CD14-positive monocyte (primary cell): Measurements from ENCODE around the gene GRM8. TPM values are rescaled to one million over a fixed set of nuclear protein-coding genes. Genes with fewer than 3 reads are reported as not detected.

ENCODE experiments used
- DNase-seq, 3 donors: peaks; one replicate each; pipeline ENCODE4 v3.0.0-alpha.2; 2011 to 2022
- H2AFZ ChIP-seq: 2 replicates; pipeline ENCODE4 v1.6.0; 2012; ENCODE audit warnings: mild to moderate bottlenecking, low read depth, low read length, inconsistent platforms; ENCODE audit not compliant: insufficient read depth, poor library complexity, severe bottlenecking
- H3K27ac ChIP-seq, 2 donors: 1 replicate in 1 of 2; 2 replicates in 1 of 2; pipeline ENCODE4 v1.5.1; 2012 to 2013; ENCODE audit warnings: low read length in 2 of 2, control low read depth in 1 of 2, inconsistent platforms in 1 of 2, low read depth in 1 of 2, mild to moderate bottlenecking in 1 of 2
- H3K27me3 ChIP-seq, 2 donors: one replicate each; pipeline versions ENCODE4 v1.6.0 to v1.6.1; 2011 to 2013; ENCODE audit warnings: low read length in 2 of 2; ENCODE audit not compliant: control insufficient read depth in 2 of 2, insufficient read depth in 2 of 2
- H3K36me3 ChIP-seq, 2 donors: replicated peaks in 1 of 2; 1 replicate in 1 of 2; 2 replicates in 1 of 2; pipeline versions ENCODE4 v1.5.1 to v1.6.1; 2012 to 2013; ENCODE audit warnings: low read length in 2 of 2, control low read depth in 1 of 2, inconsistent platforms in 1 of 2, mild to moderate bottlenecking in 1 of 2; ENCODE audit not compliant: insufficient read depth in 2 of 2, control insufficient read depth in 1 of 2
- H3K4me1 ChIP-seq, 2 donors: 1 replicate in 1 of 2; 2 replicates in 1 of 2; pipeline versions ENCODE4 v1.5.1 to v1.6.1; 2012 to 2013; ENCODE audit warnings: low read length in 2 of 2, control low read depth in 1 of 2, inconsistent platforms in 1 of 2, mild to moderate bottlenecking in 1 of 2, moderate library complexity in 1 of 2; ENCODE audit not compliant: insufficient read depth in 2 of 2, control insufficient read depth in 1 of 2
- H3K4me2 ChIP-seq: replicated peaks from 2 replicates; pipeline ENCODE3; 2012; ENCODE audit warnings: low read length, moderate library complexity, mild to moderate bottlenecking; ENCODE audit not compliant: poor library complexity, severe bottlenecking; ENCODE audit errors: extremely low read depth
- H3K4me3 ChIP-seq, 3 experiments: fragments of 200-600 bp in 1 of 3; sonication (generic) in 1 of 3; replicated peaks in 1 of 3; 1 replicate in 2 of 3; 2 replicates in 1 of 3; pipeline ENCODE4 v1.5.1; 2011 to 2013; ENCODE audit warnings: low read length in 3 of 3, mild to moderate bottlenecking in 3 of 3, control low read depth in 2 of 3, low read depth in 2 of 3, inconsistent platforms in 1 of 3, moderate library complexity in 1 of 3
- H3K79me2 ChIP-seq: 2 replicates; pipeline ENCODE4 v1.6.0; 2012; ENCODE audit warnings: mild to moderate bottlenecking, control low read depth, inconsistent platforms, low read length, moderate library complexity; ENCODE audit not compliant: insufficient read depth
- H3K9ac ChIP-seq: 2 replicates; pipeline ENCODE4 v1.6.0; 2017; ENCODE audit warnings: low read length, mild to moderate bottlenecking; ENCODE audit not compliant: insufficient read depth, poor library complexity, severe bottlenecking
- H3K9me3 ChIP-seq, 2 donors: replicated peaks in 1 of 2; 1 replicate in 1 of 2; 2 replicates in 1 of 2; pipeline versions ENCODE4 v1.5.1 to v1.6.1; 2012 to 2013; ENCODE audit warnings: low read length in 2 of 2, control low read depth in 1 of 2; ENCODE audit not compliant: control insufficient read depth in 1 of 2, insufficient read depth in 1 of 2
- H4K20me1 ChIP-seq: 2 replicates; pipeline ENCODE4 v1.6.0; 2012; ENCODE audit warnings: mild to moderate bottlenecking, low read length, control low read depth, moderate library complexity; ENCODE audit not compliant: insufficient read depth
- H3K27ac Mint-ChIP-seq, 7 donors: one replicate each; pipeline ENCODE4 v1.8.0; 2020; ENCODE audit warnings: mild to moderate bottlenecking in 7 of 7, mixed read lengths in 7 of 7, moderate library complexity in 6 of 7, inconsistent platforms in 2 of 7
- H3K27me3 Mint-ChIP-seq, 3 donors: one replicate each; pipeline ENCODE4 v1.8.0; 2021 to 2022; ENCODE audit warnings: low read depth in 3 of 3, mild to moderate bottlenecking in 3 of 3, mixed read lengths in 3 of 3, moderate library complexity in 3 of 3, inconsistent platforms in 1 of 3
- H3K36me3 Mint-ChIP-seq, 2 donors: one replicate each; pipeline ENCODE4 v1.8.0; 2020; ENCODE audit warnings: mixed read lengths in 2 of 2, inconsistent platforms in 1 of 2, mild to moderate bottlenecking in 1 of 2
- H3K4me1 Mint-ChIP-seq: one replicate; pipeline ENCODE4 v1.8.0; 2020; ENCODE audit warnings: mild to moderate bottlenecking, mixed read lengths
- H3K4me3 Mint-ChIP-seq, 2 donors: one replicate each; pipeline ENCODE4 v1.8.0; 2020; ENCODE audit warnings: mild to moderate bottlenecking in 2 of 2, mixed read lengths in 2 of 2, moderate library complexity in 1 of 2
- H3K9me3 Mint-ChIP-seq, 7 donors: one replicate each; pipeline ENCODE4 v1.8.0; 2020 to 2022; ENCODE audit warnings: mixed read lengths in 7 of 7, mild to moderate bottlenecking in 6 of 7, moderate library complexity in 6 of 7, inconsistent platforms in 2 of 7
- WGBS: methylation state at CpG from one replicate; pipeline ENCODE4 v1.1.5; 2013; ENCODE audit warnings: missing lambda C conversion rate; ENCODE audit not compliant: insufficient coverage; 5-methylcytosine and 5-hydroxymethylcytosine counted together
- intact Hi-C, 2 donors: fragments of 100-400 bp; cut with micrococcal nuclease; formaldehyde crosslinking; loops; one replicate each; pipeline versions ENCODE4 v1.15.0 to v1.15.1; 2023
- polyA plus RNA-seq, 3 donors: library from polyadenylated mRNA; depleted of rRNA in 1 of 3; unstranded in 2 of 3; stranded (reverse) in 1 of 3; fragments of 300-500 nt in 2 of 3; fragments of >200 nt in 1 of 3; fragmentation: Illumina TruSeq in 2 of 3; gene quantifications; 1 replicate in 2 of 3; 2 replicates in 1 of 3; pipeline ENCODE4 v1.2.3, GENCODE V29; 2012 to 2021
- TF ChIP-seq, protein P1 (sequence below): fragments of 200-600 bp; IDR thresholded peaks from one replicate; pipeline ENCODE4 v1.8.0; 2022; ENCODE audit warnings: antibody characterized with exemption, mild to moderate bottlenecking

The GRM8 gene
- polyA plus RNA-seq, 3 donors, result not detected

DNA sequence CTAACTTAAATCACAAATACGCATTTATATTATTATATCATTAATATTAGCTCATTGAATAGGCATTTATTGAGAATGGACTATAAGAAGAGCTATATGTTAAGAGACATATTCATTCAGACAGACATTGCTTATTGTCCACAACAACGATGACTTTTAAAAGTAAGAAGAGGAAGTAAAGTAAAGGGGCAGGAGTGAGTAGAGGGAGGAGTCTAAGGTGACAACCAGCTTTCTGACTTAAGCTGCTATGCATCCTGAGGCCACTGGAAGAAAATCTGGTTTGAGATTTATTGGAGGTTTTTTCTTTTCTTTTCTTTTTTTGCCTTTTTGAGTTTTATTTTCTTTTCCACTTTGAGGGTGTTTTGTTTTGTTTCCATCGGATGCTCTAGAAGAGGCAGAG lies 723.5 kb downstream of the GRM8 start:
- H3K79me2 ChIP-seq, result no peaks in the 10 kb centered on the region
- H4K20me1 ChIP-seq, result no peaks in the 10 kb centered on the region
- H3K4me1 ChIP-seq, result no peaks in the 10 kb centered on the region
- no peaks in the 10 kb centered on the region for H3K27me3 ChIP-seq
- H3K27ac Mint-ChIP-seq, result no peak overlapping the region
- H3K4me3 Mint-ChIP-seq, result no peak overlapping the region
- peaks cover 0 to 4% (median 0%) of the 10 kb centered on the region in 3 donors for H3K27me3 Mint-ChIP-seq
- no peak for DNase-seq
- TF ChIP-seq, protein P1, sequence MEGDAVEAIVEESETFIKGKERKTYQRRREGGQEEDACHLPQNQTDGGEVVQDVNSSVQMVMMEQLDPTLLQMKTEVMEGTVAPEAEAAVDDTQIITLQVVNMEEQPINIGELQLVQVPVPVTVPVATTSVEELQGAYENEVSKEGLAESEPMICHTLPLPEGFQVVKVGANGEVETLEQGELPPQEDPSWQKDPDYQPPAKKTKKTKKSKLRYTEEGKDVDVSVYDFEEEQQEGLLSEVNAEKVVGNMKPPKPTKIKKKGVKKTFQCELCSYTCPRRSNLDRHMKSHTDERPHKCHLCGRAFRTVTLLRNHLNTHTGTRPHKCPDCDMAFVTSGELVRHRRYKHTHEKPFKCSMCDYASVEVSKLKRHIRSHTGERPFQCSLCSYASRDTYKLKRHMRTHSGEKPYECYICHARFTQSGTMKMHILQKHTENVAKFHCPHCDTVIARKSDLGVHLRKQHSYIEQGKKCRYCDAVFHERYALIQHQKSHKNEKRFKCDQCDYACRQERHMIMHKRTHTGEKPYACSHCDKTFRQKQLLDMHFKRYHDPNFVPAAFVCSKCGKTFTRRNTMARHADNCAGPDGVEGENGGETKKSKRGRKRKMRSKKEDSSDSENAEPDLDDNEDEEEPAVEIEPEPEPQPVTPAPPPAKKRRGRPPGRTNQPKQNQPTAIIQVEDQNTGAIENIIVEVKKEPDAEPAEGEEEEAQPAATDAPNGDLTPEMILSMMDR, result no peak
- no peak overlapping the region for H3K4me2 ChIP-seq
- H3K4me1 Mint-ChIP-seq, result no peaks in the 10 kb centered on the region
- intact Hi-C loops, result no loop called here
- no peak overlapping the region for H2AFZ ChIP-seq
- no peak overlapping the region for H3K4me3 ChIP-seq
- no peak overlapping the region for H3K9ac ChIP-seq
- H3K36me3 ChIP-seq, result no peaks in the 10 kb centered on the region
- H3K27ac ChIP-seq, result no peak overlapping the region
- H3K36me3 Mint-ChIP-seq, result no peaks in the 10 kb centered on the region
- peaks cover 2 to 7% of the 10 kb centered on the region in 2 donors for H3K9me3 ChIP-seq
- WGBS, result no CpG with 5 or more reads among the region's 3 CpGs
- H3K9me3 Mint-ChIP-seq, result peaks cover 0 to 5% (median 2%) of the 10 kb centered on the region in 7 donors

DNA sequence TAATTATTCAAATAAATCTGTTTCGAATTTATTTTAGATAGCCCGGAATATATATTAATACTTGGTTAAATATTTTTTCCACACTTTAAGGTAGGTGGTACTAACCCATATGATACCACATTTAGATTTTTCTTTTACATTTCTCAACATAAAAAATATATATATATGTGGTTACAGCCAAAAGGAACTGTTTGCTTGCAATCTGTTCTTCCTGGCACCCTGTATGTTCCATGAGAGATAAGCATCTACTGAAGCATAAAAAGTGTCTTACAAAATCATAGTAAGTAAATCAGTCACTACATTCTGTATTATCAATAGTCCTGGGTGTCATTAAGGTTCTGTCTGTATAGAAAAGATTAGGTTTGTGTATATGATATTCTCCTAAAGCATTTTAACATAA lies 726.8 kb downstream of the GRM8 start:
- H3K4me3 ChIP-seq, result no peak overlapping the region
- no peak overlapping the region for H3K27ac ChIP-seq
- no CpG with 5 or more reads among the region's 2 CpGs for WGBS
- H3K9me3 Mint-ChIP-seq, result peaks cover 0 to 5% (median 1%) of the 10 kb centered on the region in 7 donors
- no peak overlapping the region for H3K9ac ChIP-seq
- no peaks in the 10 kb centered on the region for H4K20me1 ChIP-seq
- no peak overlapping the region for H2AFZ ChIP-seq
- no peaks in the 10 kb centered on the region for H3K27me3 ChIP-seq
- H3K36me3 Mint-ChIP-seq, result no peaks in the 10 kb centered on the region
- DNase-seq, result no peak
- TF ChIP-seq, protein P1, result no peak
- peaks cover 4 to 5% of the 10 kb centered on the region in 2 donors for H3K9me3 ChIP-seq
- H3K4me1 Mint-ChIP-seq, result no peaks in the 10 kb centered on the region
- no peaks in the 10 kb centered on the region for H3K36me3 ChIP-seq
- no peak overlapping the region for H3K27ac Mint-ChIP-seq
- no peak overlapping the region for H3K4me2 ChIP-seq
- no peak overlapping the region for H3K4me3 Mint-ChIP-seq
- H3K4me1 ChIP-seq, result no peaks in the 10 kb centered on the region
- peaks cover 0 to 4% (median 0%) of the 10 kb centered on the region in 3 donors for H3K27me3 Mint-ChIP-seq
- intact Hi-C loops, result no loop called here
- H3K79me2 ChIP-seq, result no peaks in the 10 kb centered on the region
